AML-193 (cell line): ENCODE results near the gene TPSG1.
"Not testable (repeated sequence)": the region's sequence is repeated elsewhere in the genome, so short reads cannot be mapped to it uniquely, and the experiment has no call there.

Source experiments
- DNase-seq, 2 experiments: peaks; one replicate each; lab custom pipeline; 2025; lab: John Stamatoyannopoulos, UW

The TPSG1 gene

GRCh38 chr16:1215574-1216295, 9.3 kb downstream of the TPSG1 start:
- DNase-seq = no peak

DNA sequence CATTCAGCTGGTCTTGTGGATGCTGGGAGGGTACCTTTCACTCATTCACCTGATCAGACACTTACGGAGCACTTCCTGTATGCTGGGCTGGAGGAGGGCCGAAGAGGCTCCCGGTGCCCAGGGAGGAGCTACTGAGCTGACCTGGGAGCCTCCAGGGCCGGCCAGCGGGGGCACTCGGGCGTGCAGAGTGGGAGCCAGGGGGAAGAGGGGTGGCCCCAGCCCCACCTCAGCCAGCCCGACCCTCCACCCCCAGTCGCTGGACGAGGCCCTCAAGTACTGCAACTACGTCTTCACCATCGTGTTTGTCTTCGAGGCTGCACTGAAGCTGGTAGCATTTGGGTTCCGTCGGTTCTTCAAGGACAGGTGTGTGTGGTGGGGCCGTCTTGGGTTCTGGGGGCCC, 10.3 kb downstream of the TPSG1 start:
- no peak for DNase-seq

- no peak for DNase-seq
Observed at GRCh38 chr16:1213796-1214372, 11.2 kb downstream of the TPSG1 start.

DNA sequence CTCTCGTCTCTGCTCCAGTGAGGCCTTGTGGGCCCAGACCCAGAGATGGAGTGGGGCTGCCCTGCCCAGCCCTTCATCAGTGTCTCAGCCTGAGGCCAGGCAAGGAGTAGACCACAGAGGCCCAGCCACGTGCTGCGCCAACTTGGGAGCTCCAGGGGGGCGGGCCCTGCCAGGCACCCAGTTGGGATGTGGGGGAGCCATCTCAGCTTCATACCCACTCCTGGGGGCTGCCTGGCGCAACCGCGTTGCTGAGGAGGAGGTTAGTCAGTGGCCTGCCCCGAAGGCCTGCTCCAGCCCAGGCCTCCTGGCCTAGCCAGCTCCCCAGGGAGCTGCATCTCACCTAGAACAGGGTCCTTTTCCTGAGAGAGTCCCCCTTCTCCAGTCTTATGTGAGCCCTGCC, 11.8 kb downstream of the TPSG1 start:
- DNase-seq = no peak

- DNase-seq = no peak
Observed at GRCh38 chr16:1212616-1213194, 12.4 kb downstream of the TPSG1 start.

- DNase-seq = no peak
Observed at GRCh38 chr16:1211451-1212268, 13.4 kb downstream of the TPSG1 start.

DNA sequence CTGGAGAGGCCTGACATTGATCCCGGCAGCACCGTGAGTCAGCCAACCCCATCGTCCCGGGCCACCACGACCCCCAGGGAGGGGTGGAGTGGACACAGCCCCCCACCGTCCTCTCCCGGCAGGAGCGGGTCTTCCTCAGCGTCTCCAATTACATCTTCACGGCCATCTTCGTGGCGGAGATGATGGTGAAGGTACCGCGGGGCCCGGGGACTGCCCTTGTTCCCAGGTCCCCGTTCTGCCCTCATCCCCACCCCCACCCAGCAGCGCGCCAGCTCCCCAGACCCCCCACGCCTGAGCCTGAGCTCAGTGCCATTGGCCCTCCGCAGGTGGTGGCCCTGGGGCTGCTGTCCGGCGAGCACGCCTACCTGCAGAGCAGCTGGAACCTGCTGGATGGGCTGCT, 14.6 kb downstream of the TPSG1 start:
- DNase-seq = no peak

GRCh38 chr16:1209081-1209480, 16.0 kb downstream of the TPSG1 start:
- DNase-seq = no peak

GRCh38 chr16:1208239-1208830, 16.7 kb downstream of the TPSG1 start:
- no peak for DNase-seq

GRCh38 chr16:1206786-1207185, 18.3 kb downstream of the TPSG1 start:
- DNase-seq = no peak

- no peak for DNase-seq
Observed at GRCh38 chr16:1206326-1206725, 18.7 kb downstream of the TPSG1 start.

- no peak for DNase-seq
Observed at GRCh38 chr16:1204933-1205332, 20.1 kb downstream of the TPSG1 start.

GRCh38 chr16:1202274-1202673, 22.8 kb downstream of the TPSG1 start:
- DNase-seq = no peak

DNA sequence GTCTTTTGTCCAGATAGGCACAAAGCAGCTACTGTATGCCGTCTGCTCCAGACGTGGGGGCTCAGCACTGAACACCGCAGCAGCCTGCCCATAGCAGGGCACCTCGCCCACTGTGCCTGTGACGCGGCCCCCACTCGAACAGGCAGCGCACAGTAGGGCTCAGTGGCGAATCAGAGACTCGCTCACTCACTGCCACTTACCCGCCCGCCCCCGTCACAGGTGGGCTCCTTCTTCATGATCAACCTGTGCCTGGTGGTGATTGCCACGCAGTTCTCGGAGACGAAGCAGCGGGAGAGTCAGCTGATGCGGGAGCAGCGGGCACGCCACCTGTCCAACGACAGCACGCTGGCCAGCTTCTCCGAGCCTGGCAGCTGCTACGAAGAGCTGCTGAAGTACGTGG, 23.6 kb downstream of the TPSG1 start:
- no peak for DNase-seq

- DNase-seq = no peak
Observed at GRCh38 chr16:1200014-1200627, 24.9 kb downstream of the TPSG1 start.

- DNase-seq = no peak
Observed at GRCh38 chr16:1199347-1200013, 25.6 kb downstream of the TPSG1 start.

- DNase-seq = not testable (repeated sequence)
Observed at GRCh38 chr16:1198671-1199346, 26.3 kb downstream of the TPSG1 start.

DNA sequence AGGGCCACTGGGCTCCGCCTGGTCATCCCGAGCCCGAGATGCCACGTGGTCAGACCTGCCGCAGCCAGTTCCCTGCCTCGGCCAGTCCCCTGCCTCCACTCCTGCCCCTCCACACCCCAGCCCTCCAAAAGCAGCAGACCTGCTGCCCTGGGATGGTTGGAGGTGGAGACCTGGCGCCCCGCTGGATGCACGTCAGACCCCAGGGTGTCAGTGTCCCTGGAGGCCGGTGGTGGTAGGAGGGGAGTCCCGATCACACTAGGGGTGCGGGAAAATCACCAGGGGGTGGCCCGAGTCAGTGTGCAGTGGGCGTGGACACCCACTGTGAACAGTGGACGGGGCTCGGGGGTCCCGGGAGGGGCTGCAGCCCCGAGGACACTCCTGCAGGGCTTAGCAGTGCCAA, 26.9 kb downstream of the TPSG1 start:
- DNase-seq = no peak

DNA sequence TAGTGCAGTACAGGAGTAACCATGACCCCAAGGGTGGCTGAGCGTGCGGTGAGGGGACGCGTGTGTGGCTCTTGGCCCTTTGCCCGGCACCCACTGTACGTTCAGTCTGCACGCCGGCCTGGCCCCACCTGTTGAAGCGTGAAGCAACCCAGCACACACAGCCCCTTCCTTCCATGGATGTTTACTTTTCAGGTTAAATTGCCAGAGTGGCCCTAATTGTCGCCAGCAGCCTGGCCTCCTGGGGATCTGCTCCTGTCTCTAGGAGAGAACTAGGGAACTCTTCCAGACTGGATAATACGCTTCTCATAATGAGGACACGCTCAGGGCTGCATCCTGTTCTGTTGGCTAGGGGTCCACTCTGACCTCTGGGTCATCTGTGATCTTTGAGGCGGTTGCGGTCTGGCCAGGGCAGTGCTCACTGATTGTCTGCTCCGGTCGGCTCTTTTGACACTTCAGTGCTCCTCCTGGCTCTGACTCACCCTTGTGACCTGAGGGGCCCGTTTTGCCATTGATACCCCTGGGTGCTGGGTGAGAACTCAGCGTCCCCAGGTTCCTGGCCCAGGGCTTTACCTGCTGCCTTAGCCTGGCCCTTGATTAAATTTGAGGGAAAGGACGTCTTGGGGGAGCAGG, 27.7 kb downstream of the TPSG1 start:
- DNase-seq = no peak

GRCh38 chr16:1196494-1196893, 28.6 kb downstream of the TPSG1 start:
- DNase-seq = no peak

GRCh38 chr16:1195393-1195666, 29.7 kb downstream of the TPSG1 start:
- DNase-seq = no peak
